Esophagus muscularis mucosa (tissue), 4 donors: ENCODE data around the gene MMADHC. TPM values are rescaled to one million over a fixed set of nuclear protein-coding genes. Genes with fewer than 3 reads are reported as not detected.

Experiments used
- DNase-seq: peaks from one replicate; pipeline ENCODE4 v3.0.0-alpha.2; 2017; ENCODE audit errors: extremely low spot score
- H3K27ac ChIP-seq, 4 donors: fragments of 200-600 bp; sonication (generic); replicated peaks in 1 of 4; 1 replicate in 3 of 4; 2 replicates in 1 of 4; pipeline ENCODE4 v1.5.1; 2016 to 2019; ENCODE audit warnings: mild to moderate bottlenecking in 1 of 4
- H3K27me3 ChIP-seq, 4 donors: fragments of 200-600 bp; sonication (generic); one replicate each; pipeline versions ENCODE4 v1.5.1 to v1.6.0; 2016 to 2019
- H3K36me3 ChIP-seq, 4 donors: fragments of 200-600 bp; sonication (generic); one replicate each; pipeline ENCODE4 v1.5.1; 2016 to 2019
- H3K4me1 ChIP-seq, 4 donors: fragments of 200-600 bp; sonication (generic); one replicate each; pipeline ENCODE4 v1.5.1; 2016 to 2019
- H3K4me3 ChIP-seq, 4 donors: fragments of 200-600 bp; sonication (generic); 1 replicate in 2 of 4; 2 replicates in 2 of 4; pipeline ENCODE4 v1.5.1; 2016 to 2019; ENCODE audit warnings: mild to moderate bottlenecking in 4 of 4, moderate library complexity in 1 of 4
- H3K9me3 ChIP-seq, 4 donors: fragments of 200-600 bp; sonication (generic); 1 replicate in 3 of 4; 2 replicates in 1 of 4; pipeline ENCODE4 v1.5.1; 2016 to 2019
- CTCF ChIP-seq, 3 experiments: fragments of 200-600 bp in 2 of 3; fragments of 450-650 bp in 1 of 3; sonication (generic) in 2 of 3; IDR thresholded peaks; one replicate each; pipeline ENCODE4 v1.5.1; 2017 to 2019; ENCODE audit warnings: antibody characterized with exemption in 3 of 3, mild to moderate bottlenecking in 2 of 3, moderate library complexity in 1 of 3
- EP300 ChIP-seq: sonication (generic); formaldehyde crosslinking; IDR thresholded peaks from one replicate; pipeline ENCODE4 v1.6.1; 2017; ENCODE audit warnings: antibody characterized with exemption
- POLR2A ChIP-seq: fragments of 450-650 bp; IDR thresholded peaks from one replicate; pipeline ENCODE4 v1.6.1; 2017; ENCODE audit warnings: antibody characterized with exemption, moderate library complexity, mild to moderate bottlenecking, low read depth
- POLR2AphosphoS5 ChIP-seq, 2 donors: sonication (generic); formaldehyde crosslinking; IDR thresholded peaks; one replicate each; pipeline ENCODE4 v1.6.1; 2017; ENCODE audit warnings: antibody characterized with exemption in 2 of 2
- WGBS: methylation state at CpG from one replicate; pipeline ENCODE4 v1.1.5; 2018; 5-methylcytosine and 5-hydroxymethylcytosine counted together
- intact Hi-C: fragments of 100-400 bp; cut with DNase I; formaldehyde crosslinking; loops from one replicate; pipeline ENCODE4 v1.15.1; 2023
- total RNA-seq, 4 donors: library from RNA; depleted of rRNA; stranded (reverse); fragments of >200 nt; gene quantifications; one replicate each; pipeline versions ENCODE4 v1.1.0 to v1.2.1, GENCODE V29; 2016

The MMADHC gene
- total RNA-seq, 4 donors from 2014 or later, result 96.5 to 184 (median 133) TPM

GRCh38 chr2:149536649-149537048 is 50.9 kb downstream of the MMADHC start:
- Histone ChIP-seq H3K9me3 (no peaks in the 10 kb centered on the region), H3K4me1 (no peaks in the 10 kb centered on the region), H3K4me3 (no peak overlapping the region), H3K36me3 (no peaks in the 10 kb centered on the region), H3K27ac (no peak overlapping the region), H3K27me3 (no peaks in the 10 kb centered on the region)
- no peak for DNase-seq
- TF ChIP-seq CTCF (IDR thresholded peaks at IDR 0.05) (no peak), POLR2A (no peak), EP300 (no peak), POLR2AphosphoS5 (IDR thresholded peaks at IDR 0.05) (no peak)
- intact Hi-C loops, result no loop called here

- no peak for TF ChIP-seq POLR2AphosphoS5 (IDR thresholded peaks at IDR 0.05)
- TF ChIP-seq CTCF (IDR thresholded peaks at IDR 0.05), result no peak
- TF ChIP-seq EP300, result no peak
- no peak for TF ChIP-seq POLR2A
- intact Hi-C loops, result no loop called here
- no peak for DNase-seq
- Histone ChIP-seq H3K4me1 (no peaks in the 10 kb centered on the region), H3K27ac (no peak overlapping the region), H3K4me3 (no peak overlapping the region), H3K27me3 (no peaks in the 10 kb centered on the region), H3K36me3 (no peaks in the 10 kb centered on the region), H3K9me3 (no peaks in the 10 kb centered on the region)
- WGBS, result 88% methylated on average over 7 of the region's 7 CpGs
Measured at GRCh38 chr2:149534674-149535073, 52.9 kb downstream of the MMADHC start.

DNA sequence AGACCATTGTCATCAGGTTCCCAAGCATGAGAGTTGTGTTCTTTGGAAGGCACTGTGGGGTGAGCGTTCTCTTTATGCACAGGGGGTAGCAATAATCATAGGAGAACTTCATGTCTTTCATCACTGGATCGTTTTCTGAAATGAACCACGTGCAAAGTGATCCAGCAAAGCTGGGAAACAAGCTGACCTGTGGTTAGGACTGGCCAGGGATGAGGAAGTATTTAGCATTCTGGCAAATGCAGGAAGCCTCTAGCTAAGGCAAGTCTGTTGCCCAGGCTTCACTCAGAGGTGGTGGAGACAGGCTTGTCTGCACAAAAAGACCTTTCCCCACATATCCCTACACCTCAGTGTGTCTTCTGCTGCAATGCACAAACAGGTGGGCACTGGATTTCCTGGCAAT is 58.6 kb downstream of the MMADHC start:
- no peak for TF ChIP-seq POLR2AphosphoS5 (IDR thresholded peaks at IDR 0.05)
- TF ChIP-seq EP300, result no peak
- no peak for TF ChIP-seq CTCF (IDR thresholded peaks at IDR 0.05)
- TF ChIP-seq POLR2A, result no peak
- no peaks in the 10 kb centered on the region for H3K36me3 ChIP-seq
- H3K4me1 ChIP-seq, result no peaks in the 10 kb centered on the region
- intact Hi-C loops, result no loop called here
- H3K4me3 ChIP-seq, result no peak overlapping the region
- 42% methylated on average over 3 of the region's 3 CpGs for WGBS
- no peak overlapping the region for H3K27ac ChIP-seq
- no peak for DNase-seq
- H3K27me3 ChIP-seq, result peaks cover 0 to 9% (median 0%) of the 10 kb centered on the region in 4 donors
- no peaks in the 10 kb centered on the region for H3K9me3 ChIP-seq

GRCh38 chr2:149527998-149528755 is 59.4 kb downstream of the MMADHC start:
- 81% methylated on average over 7 of the region's 7 CpGs for WGBS
- no peak overlapping the region for H3K27ac ChIP-seq
- H3K36me3 ChIP-seq, result no peaks in the 10 kb centered on the region
- intact Hi-C loops, result no loop called here
- peaks cover 0 to 5% (median 2%) of the 10 kb centered on the region in 4 donors for H3K9me3 ChIP-seq
- H3K4me1 ChIP-seq, result no peaks in the 10 kb centered on the region
- no peak for DNase-seq
- TF ChIP-seq CTCF (IDR thresholded peaks at IDR 0.05), result no peak
- no peak for TF ChIP-seq POLR2A
- no peak for TF ChIP-seq POLR2AphosphoS5 (IDR thresholded peaks at IDR 0.05)
- TF ChIP-seq EP300, result no peak
- H3K4me3 ChIP-seq, result no peak overlapping the region
- peaks cover 0 to 9% (median 0%) of the 10 kb centered on the region in 4 donors for H3K27me3 ChIP-seq

GRCh38 chr2:149526689-149527088 is 60.9 kb downstream of the MMADHC start:
- Histone ChIP-seq H3K27me3 (peaks cover 0 to 9% (median 0%) of the 10 kb centered on the region in 4 donors), H3K36me3 (no peaks in the 10 kb centered on the region), H3K9me3 (peaks cover 0 to 11% (median 8%) of the 10 kb centered on the region in 4 donors), H3K4me1 (no peaks in the 10 kb centered on the region), H3K27ac (no peak overlapping the region), H3K4me3 (no peak overlapping the region)
- intact Hi-C loops, result no loop called here
- TF ChIP-seq POLR2AphosphoS5 (IDR thresholded peaks at IDR 0.05) (no peak), EP300 (no peak), POLR2A (no peak), CTCF (IDR thresholded peaks at IDR 0.05) (no peak)
- DNase-seq, result no peak
- 93% methylated on average over 2 of the region's 2 CpGs for WGBS
